ENCODE data around the gene MPPED1. TPM values are rescaled to one million over a fixed set of nuclear protein-coding genes. Genes with fewer than 3 reads are reported as not detected.

The MPPED1 gene
- total RNA-seq, 1 donor from 2014 or later, result not detected

DNA sequence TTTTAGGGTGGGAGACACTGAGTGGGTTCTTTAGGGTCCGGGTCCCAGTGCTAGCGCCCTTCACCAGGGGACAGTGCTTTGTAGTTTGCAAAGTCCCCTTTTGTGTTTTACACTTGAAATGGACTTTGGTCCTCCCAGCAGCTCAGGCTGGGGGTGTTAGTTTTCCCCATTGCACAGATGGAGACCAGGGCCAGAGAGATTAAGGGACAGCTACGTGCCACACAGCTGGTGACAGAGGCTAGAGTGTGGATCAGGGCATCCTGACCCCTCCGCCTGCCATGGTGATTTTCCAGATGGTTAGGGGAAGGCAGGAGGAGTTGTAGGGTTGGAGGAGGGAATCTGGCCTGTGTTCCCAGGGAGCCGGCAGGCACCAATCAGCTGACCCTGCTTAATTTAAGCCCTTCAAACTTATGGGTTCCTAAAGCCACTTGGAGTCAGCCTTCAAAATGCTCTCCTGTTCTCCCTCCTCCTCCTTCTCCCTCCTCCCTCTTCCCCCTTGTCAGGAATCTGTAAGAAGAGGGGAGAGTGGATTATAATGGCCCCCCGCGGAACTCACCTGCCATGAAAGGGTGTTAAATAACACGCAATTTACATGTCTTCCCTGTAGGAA is 22.5 kb upstream of the MPPED1 start:
- DNase-seq (ENCODE audit: low spot score), result no peak
- TF ChIP-seq, protein P1, sequence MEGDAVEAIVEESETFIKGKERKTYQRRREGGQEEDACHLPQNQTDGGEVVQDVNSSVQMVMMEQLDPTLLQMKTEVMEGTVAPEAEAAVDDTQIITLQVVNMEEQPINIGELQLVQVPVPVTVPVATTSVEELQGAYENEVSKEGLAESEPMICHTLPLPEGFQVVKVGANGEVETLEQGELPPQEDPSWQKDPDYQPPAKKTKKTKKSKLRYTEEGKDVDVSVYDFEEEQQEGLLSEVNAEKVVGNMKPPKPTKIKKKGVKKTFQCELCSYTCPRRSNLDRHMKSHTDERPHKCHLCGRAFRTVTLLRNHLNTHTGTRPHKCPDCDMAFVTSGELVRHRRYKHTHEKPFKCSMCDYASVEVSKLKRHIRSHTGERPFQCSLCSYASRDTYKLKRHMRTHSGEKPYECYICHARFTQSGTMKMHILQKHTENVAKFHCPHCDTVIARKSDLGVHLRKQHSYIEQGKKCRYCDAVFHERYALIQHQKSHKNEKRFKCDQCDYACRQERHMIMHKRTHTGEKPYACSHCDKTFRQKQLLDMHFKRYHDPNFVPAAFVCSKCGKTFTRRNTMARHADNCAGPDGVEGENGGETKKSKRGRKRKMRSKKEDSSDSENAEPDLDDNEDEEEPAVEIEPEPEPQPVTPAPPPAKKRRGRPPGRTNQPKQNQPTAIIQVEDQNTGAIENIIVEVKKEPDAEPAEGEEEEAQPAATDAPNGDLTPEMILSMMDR (IDR thresholded peaks at IDR 0.05), result no peak
- Mint-ChIP-seq H3K36me3 (ENCODE audit: low read depth) (peaks cover 1% of the 10 kb centered on the region), H3K9me3 (ENCODE audit: low read depth) (peaks cover 6% of the 10 kb centered on the region), H3K4me1 (ENCODE audit: low read depth) (peaks cover 3% of the 10 kb centered on the region), H3K4me3 (ENCODE audit: unreplicated experiment) (no peak overlapping the region), H3K27me3 (ENCODE audit: low read depth) (peaks cover 49% of the 10 kb centered on the region), H3K27ac (ENCODE audit: unreplicated experiment) (no peak overlapping the region)

DNA sequence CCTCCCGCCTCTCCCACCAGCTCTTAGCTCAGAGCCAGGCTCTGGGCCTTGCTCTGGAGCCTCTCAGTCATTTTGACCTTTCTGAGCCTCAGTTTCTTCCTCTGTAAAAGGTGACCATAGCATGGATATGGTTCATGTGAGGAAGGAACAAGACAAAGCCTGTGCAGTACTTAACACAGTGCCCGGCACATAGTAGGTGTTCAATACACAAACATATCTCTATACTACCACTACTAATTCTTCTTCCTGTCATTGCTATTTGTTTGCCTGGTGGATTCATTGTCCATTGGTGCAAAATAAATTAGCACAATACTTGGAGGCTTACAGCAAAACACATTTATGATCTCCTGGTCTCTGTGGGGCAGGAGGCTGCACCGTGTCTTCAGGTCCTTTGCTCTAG is 21.6 kb upstream of the MPPED1 start:
- Mint-ChIP-seq H3K9me3 (ENCODE audit: low read depth) (peaks cover 6% of the 10 kb centered on the region), H3K4me1 (ENCODE audit: low read depth) (peaks cover 3% of the 10 kb centered on the region), H3K4me3 (ENCODE audit: unreplicated experiment) (no peak overlapping the region), H3K36me3 (ENCODE audit: low read depth) (peaks cover 1% of the 10 kb centered on the region), H3K27me3 (ENCODE audit: low read depth) (peaks cover 42% of the 10 kb centered on the region), H3K27ac (ENCODE audit: unreplicated experiment) (no peak overlapping the region)
- TF ChIP-seq, protein P1 (IDR thresholded peaks at IDR 0.05), result no peak
- no peak for DNase-seq (ENCODE audit: low spot score)

GRCh38 chr22:43390872-43391271 is 20.9 kb upstream of the MPPED1 start:
- Mint-ChIP-seq H3K9me3 (ENCODE audit: low read depth) (peaks cover 6% of the 10 kb centered on the region), H3K36me3 (ENCODE audit: low read depth) (peaks cover 1% of the 10 kb centered on the region), H3K4me1 (ENCODE audit: low read depth) (peaks cover 1% of the 10 kb centered on the region), H3K27me3 (ENCODE audit: low read depth) (peaks cover 37% of the 10 kb centered on the region), H3K27ac (ENCODE audit: unreplicated experiment) (no peak overlapping the region), H3K4me3 (ENCODE audit: unreplicated experiment) (no peak overlapping the region)
- DNase-seq (ENCODE audit: low spot score), result no peak
- TF ChIP-seq, protein P1 (IDR thresholded peaks at IDR 0.05), result no peak

DNA sequence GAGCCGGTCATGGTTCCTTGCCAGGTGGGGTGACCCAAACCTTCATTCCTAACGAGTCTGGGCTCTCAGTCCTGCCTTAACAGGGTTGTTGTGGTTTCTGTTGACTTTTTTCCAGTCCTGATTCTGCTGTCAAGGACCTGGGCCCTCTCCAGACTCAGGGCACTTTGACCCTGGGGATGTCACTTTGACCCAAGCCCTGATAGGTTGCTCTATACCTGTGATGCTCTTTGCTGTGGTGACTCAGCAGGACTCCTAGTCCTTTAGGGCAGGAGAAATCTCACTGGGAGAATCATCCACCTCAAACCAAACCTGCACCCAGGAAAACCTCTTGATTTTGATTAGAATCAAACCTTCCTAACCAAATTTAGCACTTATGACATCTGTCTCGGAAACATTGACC is 20.5 kb upstream of the MPPED1 start:
- no peak for DNase-seq (ENCODE audit: low spot score)
- H3K36me3 Mint-ChIP-seq (ENCODE audit: low read depth), result peaks cover 1% of the 10 kb centered on the region
- no peak overlapping the region for H3K4me3 Mint-ChIP-seq (ENCODE audit: unreplicated experiment)
- H3K9me3 Mint-ChIP-seq (ENCODE audit: low read depth), result peaks cover 6% of the 10 kb centered on the region
- H3K27me3 Mint-ChIP-seq (ENCODE audit: low read depth), result peaks cover 38% of the 10 kb centered on the region
- no peak overlapping the region for H3K27ac Mint-ChIP-seq (ENCODE audit: unreplicated experiment)
- TF ChIP-seq, protein P1 (IDR thresholded peaks at IDR 0.05), result no peak
- H3K4me1 Mint-ChIP-seq (ENCODE audit: low read depth), result no peaks in the 10 kb centered on the region

DNA sequence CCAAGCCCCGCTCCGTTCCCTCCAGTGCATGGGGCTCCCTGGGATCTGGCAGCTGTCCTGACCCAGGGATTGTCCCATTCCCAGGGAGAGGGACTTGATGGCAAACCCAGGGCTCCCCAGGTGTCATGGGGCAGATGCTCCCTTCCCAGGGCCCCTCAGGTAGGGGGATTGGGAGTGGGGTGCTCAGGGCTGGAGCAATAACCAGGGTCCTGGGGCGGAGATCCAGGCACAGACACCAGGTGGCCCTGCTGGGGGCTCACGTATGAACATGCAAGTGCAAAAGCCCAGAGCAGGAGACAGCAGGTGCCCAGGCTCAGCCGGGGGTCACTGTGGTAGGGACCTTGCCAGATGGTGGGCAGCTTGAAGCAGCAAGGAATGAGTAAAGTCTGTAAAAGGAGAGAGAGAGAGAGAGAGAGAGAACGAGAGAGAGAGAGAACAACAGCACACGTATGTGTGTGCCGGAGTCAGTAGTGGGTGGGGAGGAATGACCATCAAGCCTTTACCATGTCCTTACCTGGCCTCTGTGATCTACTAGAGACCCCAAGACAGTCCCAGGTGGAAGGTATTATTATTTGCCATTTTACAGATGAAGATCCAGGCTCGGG is 19.3 kb upstream of the MPPED1 start:
- Mint-ChIP-seq H3K27ac (ENCODE audit: unreplicated experiment) (no peak overlapping the region), H3K36me3 (ENCODE audit: low read depth) (peaks cover 1% of the 10 kb centered on the region), H3K4me3 (ENCODE audit: unreplicated experiment) (no peak overlapping the region), H3K9me3 (ENCODE audit: low read depth) (peaks cover 6% of the 10 kb centered on the region), H3K27me3 (ENCODE audit: low read depth) (peaks cover 37% of the 10 kb centered on the region), H3K4me1 (ENCODE audit: low read depth) (no peaks in the 10 kb centered on the region)
- TF ChIP-seq, protein P1 (IDR thresholded peaks at IDR 0.05), result no peak
- DNase-seq (ENCODE audit: low spot score), result no peak

Data from chondrocyte (in vitro differentiated cells).